GM19467 (cell line): ENCODE data around the gene FOXP2.

Source experiments
- ATAC-seq: cut with Tn5 transposase; IDR thresholded peaks from one replicate; pipeline ENCODE4 v1.9.1; 2021; ENCODE audit warnings: mild to moderate bottlenecking, moderate library complexity; ENCODE audit not compliant: unreplicated experiment

The FOXP2 gene

GRCh38 chr7:114703677-114704076 is 289.1 kb downstream of the FOXP2 start:
- no peak for ATAC-seq

GRCh38 chr7:114708646-114709045 is 294.0 kb downstream of the FOXP2 start:
- ATAC-seq, result no peak

GRCh38 chr7:114710499-114710898 is 295.9 kb downstream of the FOXP2 start:
- no peak for ATAC-seq

GRCh38 chr7:114711241-114711640 is 296.6 kb downstream of the FOXP2 start:
- ATAC-seq, result no peak

- no peak for ATAC-seq
Observed at GRCh38 chr7:114715907-114716306, 301.3 kb downstream of the FOXP2 start.

- ATAC-seq, result no peak
Observed at GRCh38 chr7:114718861-114719260, 304.2 kb downstream of the FOXP2 start.

GRCh38 chr7:114720725-114721124 is 306.1 kb downstream of the FOXP2 start:
- no peak for ATAC-seq

- no peak for ATAC-seq
Observed at GRCh38 chr7:114722562-114722961, 307.9 kb downstream of the FOXP2 start.

- ATAC-seq, result no peak
Observed at GRCh38 chr7:114723308-114723707, 308.7 kb downstream of the FOXP2 start.

GRCh38 chr7:114740095-114740494 is 325.5 kb downstream of the FOXP2 start:
- no peak for ATAC-seq

GRCh38 chr7:114740941-114741340 is 326.3 kb downstream of the FOXP2 start:
- ATAC-seq, result no peak

- ATAC-seq, result no peak
Observed at GRCh38 chr7:114741911-114742310, 327.3 kb downstream of the FOXP2 start.
